GM20000 (cell line): Measurements from ENCODE around the gene GABRB2.

Experiments
- DNase-seq: peaks from one replicate; pipeline ENCODE4 v3.0.0; 2012; ENCODE audit warnings: low spot score
- TF ChIP-seq, protein P1 (sequence below): IDR thresholded peaks from 2 replicates; pipeline ENCODE4 v1.5.1; 2012; ENCODE audit warnings: mild to moderate bottlenecking, control low read depth; ENCODE audit errors: extremely low read depth, missing control alignments

Gene GABRB2

DNA sequence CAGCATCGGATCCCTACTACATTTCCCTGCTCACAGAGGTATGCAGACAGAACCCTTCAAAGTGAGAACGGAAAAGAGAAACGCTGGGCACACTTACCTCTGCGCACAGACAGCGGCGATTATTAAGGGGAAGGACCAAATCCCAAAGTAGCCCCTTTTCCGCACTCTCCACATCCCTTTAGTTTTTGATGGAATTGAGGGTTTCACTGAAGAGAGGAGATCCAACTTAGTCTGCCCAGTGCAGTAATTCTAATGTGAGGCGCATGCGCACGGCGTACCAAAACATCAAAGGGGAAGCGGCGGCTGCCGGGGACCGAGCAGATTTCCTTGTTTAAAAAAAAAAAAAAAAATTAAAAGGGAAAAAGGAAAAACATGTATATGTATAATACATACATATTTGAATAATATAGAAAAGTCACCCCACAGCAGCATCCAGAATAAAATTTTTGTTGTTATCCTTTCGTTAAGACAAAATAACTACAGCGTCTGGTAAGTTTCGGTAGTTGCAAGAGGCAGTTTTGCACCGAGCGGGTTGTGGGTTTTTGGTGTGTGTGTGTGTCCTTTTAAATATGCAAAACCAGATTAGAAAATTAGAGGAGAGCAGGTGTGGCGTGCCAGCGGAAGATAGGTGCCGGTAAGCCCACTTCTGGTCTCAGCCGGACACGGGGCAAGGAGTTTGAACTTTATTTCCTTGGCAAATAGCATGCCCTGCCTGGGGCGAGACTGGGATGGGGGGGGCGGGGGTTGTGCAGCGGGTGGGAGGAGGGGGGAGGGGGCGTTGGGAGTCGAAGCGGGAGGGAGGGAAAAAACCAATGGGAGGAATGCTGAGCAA lies at the start of gene GABRB2:
GABRB2 (minus strand) TSS at position 256 of the 832 bp plus-strand sequence; CDS start at position 174, 82 bp downstream.
- TF ChIP-seq, protein P1, sequence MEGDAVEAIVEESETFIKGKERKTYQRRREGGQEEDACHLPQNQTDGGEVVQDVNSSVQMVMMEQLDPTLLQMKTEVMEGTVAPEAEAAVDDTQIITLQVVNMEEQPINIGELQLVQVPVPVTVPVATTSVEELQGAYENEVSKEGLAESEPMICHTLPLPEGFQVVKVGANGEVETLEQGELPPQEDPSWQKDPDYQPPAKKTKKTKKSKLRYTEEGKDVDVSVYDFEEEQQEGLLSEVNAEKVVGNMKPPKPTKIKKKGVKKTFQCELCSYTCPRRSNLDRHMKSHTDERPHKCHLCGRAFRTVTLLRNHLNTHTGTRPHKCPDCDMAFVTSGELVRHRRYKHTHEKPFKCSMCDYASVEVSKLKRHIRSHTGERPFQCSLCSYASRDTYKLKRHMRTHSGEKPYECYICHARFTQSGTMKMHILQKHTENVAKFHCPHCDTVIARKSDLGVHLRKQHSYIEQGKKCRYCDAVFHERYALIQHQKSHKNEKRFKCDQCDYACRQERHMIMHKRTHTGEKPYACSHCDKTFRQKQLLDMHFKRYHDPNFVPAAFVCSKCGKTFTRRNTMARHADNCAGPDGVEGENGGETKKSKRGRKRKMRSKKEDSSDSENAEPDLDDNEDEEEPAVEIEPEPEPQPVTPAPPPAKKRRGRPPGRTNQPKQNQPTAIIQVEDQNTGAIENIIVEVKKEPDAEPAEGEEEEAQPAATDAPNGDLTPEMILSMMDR, result no peak
- peak; percentile 77 for DNase-seq

DNA sequence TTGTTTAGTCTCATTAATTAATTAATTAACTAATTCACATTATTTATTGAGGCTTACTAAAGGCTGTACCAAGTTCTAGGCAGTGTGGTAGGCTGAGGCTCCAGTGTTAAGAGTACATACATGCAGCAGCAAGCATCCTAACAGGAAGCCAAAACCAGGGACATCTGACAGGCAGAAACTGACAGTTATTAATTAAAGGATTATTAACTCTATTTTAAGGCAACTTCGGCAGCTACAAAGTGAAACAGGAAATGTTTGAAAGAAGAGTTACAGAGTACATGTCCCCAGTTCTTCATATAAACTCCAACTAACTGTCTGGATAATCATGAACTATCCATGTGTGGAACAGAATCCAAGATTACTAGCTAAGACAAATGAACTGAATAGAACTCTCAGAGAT lies 39.3 kb upstream of the GABRB2 start:
- DNase-seq, result no peak
- TF ChIP-seq, protein P1, result no peak

DNA sequence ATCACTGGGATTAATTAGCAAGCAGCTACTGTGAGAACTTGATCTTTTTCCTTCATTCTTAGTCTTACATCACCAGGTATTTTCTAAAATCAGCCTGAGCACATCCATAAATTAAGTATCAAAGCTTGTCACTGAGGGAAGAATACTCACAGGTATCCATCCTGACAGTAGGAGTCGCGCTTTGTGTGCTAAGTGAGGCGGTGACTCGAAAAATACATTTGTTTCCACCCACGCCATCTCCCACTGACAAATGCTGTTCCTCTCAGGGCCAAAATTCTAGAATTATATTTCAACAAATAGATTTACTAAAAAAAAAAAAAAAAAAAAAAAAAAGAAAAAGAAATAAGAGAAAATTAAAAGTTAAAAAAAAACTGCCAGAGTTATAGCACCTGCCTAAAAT lies 34.1 kb upstream of the GABRB2 start:
- DNase-seq, result no peak
- TF ChIP-seq, protein P1, result no peak

DNA sequence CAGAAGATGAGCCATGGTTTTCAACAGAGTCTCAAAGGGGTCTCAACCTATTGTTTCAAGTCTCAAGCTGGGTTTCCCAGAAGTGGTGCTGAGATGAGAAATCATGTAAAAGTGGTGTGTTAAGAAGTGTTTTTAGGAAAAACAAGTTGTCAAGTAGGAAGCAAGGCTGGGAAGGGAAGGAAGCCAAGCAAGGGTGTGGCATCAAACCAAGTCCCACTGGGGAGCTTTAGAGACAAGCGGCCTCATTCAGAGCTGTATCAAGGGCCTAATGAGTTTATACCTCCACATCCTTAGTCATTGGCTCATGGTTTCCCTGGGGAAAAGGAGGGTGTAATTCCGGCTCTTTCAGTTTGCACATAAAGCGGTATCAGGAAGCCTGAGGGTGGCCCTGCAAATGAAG lies 26.4 kb upstream of the GABRB2 start:
- TF ChIP-seq, protein P1, result no peak

DNA sequence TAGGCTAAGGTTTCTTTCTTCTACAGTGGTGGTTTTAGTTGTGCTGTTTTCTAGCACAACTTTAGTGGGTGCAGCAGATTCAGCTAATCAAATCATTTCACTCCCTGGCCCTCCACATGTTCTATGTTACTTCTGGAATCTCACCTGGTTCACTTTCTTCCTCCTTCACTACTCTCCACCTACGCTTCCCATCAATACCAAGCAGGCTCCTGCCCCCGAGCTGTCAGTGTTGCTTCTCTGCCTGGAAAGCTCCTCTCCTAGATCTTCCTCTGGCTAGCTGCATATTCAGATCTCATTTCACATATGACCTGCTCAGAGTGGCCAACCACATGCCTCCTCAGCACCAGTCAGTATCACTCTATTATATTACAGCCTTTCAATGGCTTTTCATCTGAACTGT lies 19.6 kb upstream of the GABRB2 start:
- DNase-seq, result no peak
- TF ChIP-seq, protein P1, result no peak

More for the DNA sequence above, 26.4 kb upstream of the GABRB2 start:
- no peak for DNase-seq

DNA sequence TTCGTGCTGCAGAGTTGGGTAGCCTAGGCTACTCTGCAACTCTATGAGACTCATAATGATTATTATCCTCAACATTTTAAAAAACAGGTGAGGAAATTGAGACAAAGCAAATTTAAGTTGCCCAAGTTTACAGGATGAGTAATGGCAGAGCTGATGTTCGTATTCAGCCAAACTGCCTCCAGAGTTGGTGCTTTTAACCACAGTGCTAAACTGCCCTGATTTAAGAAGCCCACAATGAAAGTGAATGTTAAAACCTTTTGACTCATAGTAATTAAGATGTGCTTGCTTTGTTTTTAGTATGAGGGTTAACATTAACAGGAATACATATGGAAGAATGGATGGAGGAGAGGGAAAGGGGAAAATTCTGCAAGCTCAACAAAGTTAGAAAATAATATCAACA lies 15.9 kb upstream of the GABRB2 start:
- no peak for DNase-seq
- TF ChIP-seq, protein P1, result no peak

DNA sequence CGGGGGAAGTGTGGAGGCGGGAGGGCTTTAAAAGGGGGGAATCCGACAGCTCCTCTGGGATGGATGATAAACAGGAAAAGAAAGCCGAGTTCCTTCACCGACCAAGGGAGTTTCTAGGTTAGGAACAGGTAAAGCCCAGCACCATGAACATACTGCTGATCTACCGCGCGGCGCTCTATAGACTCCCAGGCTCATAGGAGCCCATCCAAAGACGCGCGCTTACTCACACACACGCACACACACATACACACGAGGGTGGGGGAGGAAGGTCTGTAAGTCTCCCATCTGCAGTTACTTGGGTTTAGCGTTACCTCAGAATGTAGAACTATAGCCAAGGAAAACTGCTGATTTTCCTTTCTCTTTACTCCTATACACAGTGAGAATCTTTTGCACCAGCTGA lies 2.6 kb upstream of the GABRB2 start:
- TF ChIP-seq, protein P1, result no peak
- peak; percentile 16 for DNase-seq
